Retinal pigment epithelial cell (primary cell): ENCODE data around the gene VAV3.
A peak's percentile ranks its signal among the peaks of the same experiment; 100 is the strongest.

Source experiments
- DNase-seq: peaks from one replicate; pipeline ENCODE4 v3.0.0-alpha.2; 2010; ENCODE audit warnings: low read depth
- H3K4me3 ChIP-seq: 2 replicates; pipeline ENCODE4 v1.5.1; 2011; ENCODE audit warnings: mild to moderate bottlenecking, low read length, control low read depth, moderate library complexity
- TF ChIP-seq, protein P1 (sequence below): conservative IDR thresholded peaks from 2 replicates; pipeline ENCODE4 v1.5.1; 2011; ENCODE audit warnings: low read depth, low read length, control low read depth, inconsistent platforms

VAV3 gene

DNA sequence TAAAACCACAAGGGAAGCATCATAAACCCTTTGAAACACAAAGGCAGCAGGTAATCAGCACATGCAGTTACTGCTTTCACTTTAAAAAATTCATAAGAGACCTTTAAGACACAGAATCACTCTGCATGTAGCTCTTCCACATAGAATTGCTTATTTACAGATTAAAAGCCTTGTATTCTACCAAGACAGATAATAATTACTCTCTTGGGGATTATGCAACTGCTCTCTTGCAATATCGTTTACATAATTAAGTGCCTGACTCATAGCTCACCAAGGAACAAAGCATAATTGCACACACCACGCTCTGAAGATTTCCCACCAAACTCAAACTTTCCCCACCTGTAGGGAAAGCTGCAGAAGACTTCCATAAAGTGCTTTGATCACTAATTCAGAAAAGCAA, 87.9 kb downstream of the VAV3 start:
- TF ChIP-seq, protein P1, sequence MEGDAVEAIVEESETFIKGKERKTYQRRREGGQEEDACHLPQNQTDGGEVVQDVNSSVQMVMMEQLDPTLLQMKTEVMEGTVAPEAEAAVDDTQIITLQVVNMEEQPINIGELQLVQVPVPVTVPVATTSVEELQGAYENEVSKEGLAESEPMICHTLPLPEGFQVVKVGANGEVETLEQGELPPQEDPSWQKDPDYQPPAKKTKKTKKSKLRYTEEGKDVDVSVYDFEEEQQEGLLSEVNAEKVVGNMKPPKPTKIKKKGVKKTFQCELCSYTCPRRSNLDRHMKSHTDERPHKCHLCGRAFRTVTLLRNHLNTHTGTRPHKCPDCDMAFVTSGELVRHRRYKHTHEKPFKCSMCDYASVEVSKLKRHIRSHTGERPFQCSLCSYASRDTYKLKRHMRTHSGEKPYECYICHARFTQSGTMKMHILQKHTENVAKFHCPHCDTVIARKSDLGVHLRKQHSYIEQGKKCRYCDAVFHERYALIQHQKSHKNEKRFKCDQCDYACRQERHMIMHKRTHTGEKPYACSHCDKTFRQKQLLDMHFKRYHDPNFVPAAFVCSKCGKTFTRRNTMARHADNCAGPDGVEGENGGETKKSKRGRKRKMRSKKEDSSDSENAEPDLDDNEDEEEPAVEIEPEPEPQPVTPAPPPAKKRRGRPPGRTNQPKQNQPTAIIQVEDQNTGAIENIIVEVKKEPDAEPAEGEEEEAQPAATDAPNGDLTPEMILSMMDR, result no peak
- no peak overlapping the region for H3K4me3 ChIP-seq
- peak; percentile 29 for DNase-seq

DNA sequence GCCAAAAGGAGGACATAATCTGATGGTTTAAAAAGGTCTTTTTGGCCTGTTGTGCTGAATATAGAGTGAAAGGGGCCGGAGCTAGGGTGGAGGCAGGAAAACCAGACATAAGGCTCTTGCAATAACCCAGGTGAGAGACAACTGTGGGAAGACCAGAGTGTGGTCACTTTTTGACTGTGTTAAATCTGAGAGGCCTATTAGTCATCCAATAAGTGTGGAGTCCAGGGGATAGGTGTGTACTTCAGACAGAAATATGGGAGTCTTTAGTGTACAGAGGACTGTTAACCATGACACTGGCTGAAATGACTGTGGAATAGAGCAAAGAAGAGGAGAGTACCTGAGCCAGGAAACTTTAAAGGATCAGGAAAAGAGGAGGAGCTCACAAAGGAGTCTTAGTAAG, 89.3 kb downstream of the VAV3 start:
- H3K4me3 ChIP-seq, result no peak overlapping the region
- no peak for DNase-seq
- TF ChIP-seq, protein P1, result no peak

DNA sequence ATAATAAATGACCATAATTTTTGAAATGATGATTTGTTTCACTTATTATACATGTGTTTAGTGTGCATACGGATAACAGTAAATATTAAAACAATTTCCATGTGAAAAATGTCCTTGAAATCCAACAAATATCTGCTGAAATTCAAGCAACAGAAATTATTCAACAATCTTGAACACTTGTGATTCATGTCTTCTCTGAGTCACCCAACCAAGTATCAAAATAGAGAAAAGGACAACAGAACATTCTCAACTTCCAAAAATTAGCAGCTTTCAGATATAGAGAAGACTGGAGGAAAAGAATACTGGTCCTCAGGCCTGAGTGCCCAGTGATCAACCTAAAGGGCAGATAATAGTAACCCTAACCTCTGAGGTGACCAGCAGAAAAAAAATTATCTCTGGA, 90.8 kb downstream of the VAV3 start:
- TF ChIP-seq, protein P1, result no peak
- no peak for DNase-seq
- no peak overlapping the region for H3K4me3 ChIP-seq

DNA sequence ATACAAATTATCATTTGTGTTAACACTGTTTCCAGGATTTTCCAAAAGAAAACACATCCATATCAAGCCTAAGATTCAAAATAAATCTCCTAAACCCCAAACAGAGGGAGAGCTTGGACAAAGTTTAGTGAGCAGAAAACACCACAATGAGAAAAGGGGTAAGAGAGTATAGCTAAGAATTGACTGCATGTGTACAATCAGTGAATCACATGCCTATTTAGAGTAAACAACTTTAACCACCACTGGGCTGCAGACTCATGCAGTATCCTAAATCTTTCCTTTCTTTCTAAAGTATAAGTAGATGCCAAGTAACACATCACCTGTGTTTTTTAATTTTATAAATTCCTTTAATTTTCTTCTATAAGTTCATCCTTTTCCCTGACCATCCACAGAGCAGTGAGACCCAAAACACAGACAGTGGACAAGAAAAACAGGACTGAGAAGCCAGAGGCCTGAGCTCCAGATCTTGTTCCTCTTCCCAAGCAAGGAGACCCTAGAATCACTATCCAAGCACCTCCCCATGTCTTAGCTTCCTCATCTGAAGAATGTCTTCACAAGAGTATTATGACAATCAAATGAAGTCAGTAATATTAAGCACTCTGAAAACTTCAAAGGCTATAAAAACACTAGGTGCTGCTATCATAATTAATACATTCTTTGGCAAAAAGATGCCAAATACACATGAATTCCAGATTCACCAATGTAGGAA, 93.1 kb downstream of the VAV3 start:
- H3K4me3 ChIP-seq, result no peak overlapping the region
- TF ChIP-seq, protein P1, result no peak
- no peak for DNase-seq

DNA sequence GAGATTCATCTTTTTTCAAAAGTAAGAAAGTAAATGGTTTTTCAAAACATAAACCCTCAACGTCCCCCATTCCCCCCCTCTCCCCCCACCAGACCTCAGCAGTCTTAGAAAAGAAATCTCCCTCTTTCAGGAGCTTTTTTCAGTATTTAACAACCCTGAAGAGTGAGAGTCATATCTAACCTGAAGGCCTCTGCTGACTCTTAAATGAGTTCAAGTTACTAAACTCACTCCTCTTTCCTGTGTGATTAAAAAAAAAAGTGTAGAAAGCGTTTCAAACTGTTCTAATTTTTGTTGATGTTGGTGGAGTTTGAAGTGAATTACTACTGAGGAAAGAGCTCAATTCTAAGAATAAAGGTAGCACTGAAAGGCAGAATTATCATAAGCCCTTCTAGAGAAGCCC, 93.7 kb downstream of the VAV3 start:
- H3K4me3 ChIP-seq, result no peak overlapping the region
- TF ChIP-seq, protein P1, result no peak
- no peak for DNase-seq

DNA sequence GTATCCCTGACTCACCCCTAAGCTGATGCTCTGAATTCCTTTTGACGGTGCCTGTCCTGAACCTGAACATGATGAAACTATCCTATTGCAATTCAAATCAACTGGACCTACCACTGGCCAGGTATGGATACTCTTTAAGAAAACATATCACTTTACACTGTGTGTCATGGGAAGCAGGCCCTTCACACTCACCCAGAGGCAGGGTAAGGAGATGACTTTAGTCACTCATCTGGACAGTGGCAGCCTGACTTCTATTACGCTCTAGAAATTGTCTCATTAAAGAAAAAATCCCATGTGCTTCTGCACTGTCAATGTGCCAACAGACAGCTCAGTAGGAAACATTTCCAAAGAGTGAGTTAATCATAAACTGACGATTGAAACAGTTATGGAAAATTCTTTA, 94.3 kb downstream of the VAV3 start:
- TF ChIP-seq, protein P1, result no peak
- DNase-seq, result no peak
- H3K4me3 ChIP-seq, result no peak overlapping the region

DNA sequence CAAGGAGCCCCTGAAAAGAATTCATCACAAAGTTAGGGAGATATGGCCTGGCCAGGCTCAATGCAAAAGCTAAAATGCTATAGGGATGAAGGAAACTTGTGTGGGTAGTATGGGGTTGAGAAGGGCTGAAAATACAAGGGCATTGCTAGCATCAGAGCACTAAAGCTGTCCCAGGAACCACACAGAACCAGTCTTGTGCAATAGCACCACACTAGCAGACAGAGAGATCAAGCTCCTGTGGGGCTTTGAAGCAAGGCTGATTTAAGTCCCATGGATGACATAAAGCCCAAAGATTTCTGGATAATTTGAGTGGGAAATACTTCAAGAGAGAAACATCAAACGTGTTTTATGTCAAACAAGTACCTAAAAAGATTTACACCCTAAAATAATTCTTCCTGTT, 97.1 kb downstream of the VAV3 start:
- TF ChIP-seq, protein P1, result no peak
- no peak for DNase-seq
- no peak overlapping the region for H3K4me3 ChIP-seq
